Trophoblast cell (in vitro differentiated cells and primary cell): ENCODE data around the gene ANGPTL3.
"Not testable (repeated sequence)": the region's sequence is repeated elsewhere in the genome, so short reads cannot be mapped to it uniquely, and the experiment has no call there.

Experiments used
- DNase-seq, 2 donors: peaks; one replicate each; pipeline ENCODE4 v3.0.0-alpha.2; 2016
- H2AFZ ChIP-seq: 2 replicates; pipeline ENCODE4 v1.6.1; 2013; ENCODE audit warnings: low read length, moderate library complexity, mild to moderate bottlenecking; ENCODE audit not compliant: insufficient read depth, poor library complexity
- H2AK5ac ChIP-seq: 2 replicates; pipeline ENCODE4 v1.6.1; 2013; ENCODE audit warnings: mild to moderate bottlenecking, low read length
- H2BK120ac ChIP-seq: 2 replicates; pipeline ENCODE4 v1.6.1; 2013; ENCODE audit warnings: low read length, mild to moderate bottlenecking, moderate library complexity; ENCODE audit not compliant: insufficient read depth, poor library complexity
- H2BK12ac ChIP-seq: 2 replicates; pipeline ENCODE4 v1.6.1; 2013; ENCODE audit warnings: mild to moderate bottlenecking, low read length, moderate library complexity
- H2BK5ac ChIP-seq: 2 replicates; pipeline ENCODE4 v1.6.1; 2013; ENCODE audit warnings: low read length, low read depth, moderate library complexity, mild to moderate bottlenecking; ENCODE audit not compliant: poor library complexity
- H3K14ac ChIP-seq: 2 replicates; pipeline ENCODE4 v1.6.1; 2013; ENCODE audit warnings: mild to moderate bottlenecking, low read length
- H3K18ac ChIP-seq: 2 replicates; pipeline ENCODE4 v1.6.1; 2013; ENCODE audit warnings: mild to moderate bottlenecking, low read length
- H3K23ac ChIP-seq: 2 replicates; pipeline ENCODE4 v1.6.1; 2013; ENCODE audit warnings: low read length
- H3K27ac ChIP-seq: 2 replicates; pipeline ENCODE4 v1.5.1; 2013; ENCODE audit warnings: low read depth, mild to moderate bottlenecking, inconsistent platforms, low read length, moderate library complexity
- H3K27me3 ChIP-seq: 2 replicates; pipeline ENCODE4 v1.6.1; 2013; ENCODE audit warnings: inconsistent platforms, mild to moderate bottlenecking, low read length, moderate library complexity; ENCODE audit not compliant: insufficient read depth
- H3K36me3 ChIP-seq, 2 experiments: 1 replicate in 1 of 2; 2 replicates in 1 of 2; pipeline ENCODE4 v1.6.1; 2013; ENCODE audit warnings: low read length in 2 of 2, mild to moderate bottlenecking in 2 of 2, moderate library complexity in 1 of 2; ENCODE audit not compliant: insufficient read depth in 2 of 2, control insufficient read depth in 1 of 2
- H3K4ac ChIP-seq: 2 replicates; pipeline ENCODE4 v1.6.1; 2013; ENCODE audit warnings: low read depth, mild to moderate bottlenecking, low read length, moderate library complexity
- H3K4me1 ChIP-seq, 2 experiments: 1 replicate in 1 of 2; 2 replicates in 1 of 2; pipeline ENCODE4 v1.6.1; 2013; ENCODE audit warnings: low read length in 2 of 2, mild to moderate bottlenecking in 2 of 2, moderate library complexity in 1 of 2; ENCODE audit not compliant: insufficient read depth in 2 of 2, control insufficient read depth in 1 of 2
- H3K4me2 ChIP-seq: 2 replicates; pipeline ENCODE4 v1.6.1; 2013; ENCODE audit warnings: inconsistent platforms, mild to moderate bottlenecking, low read length, moderate library complexity
- H3K4me3 ChIP-seq: 2 replicates; pipeline ENCODE4 v1.5.1; 2013; ENCODE audit warnings: mild to moderate bottlenecking, low read depth, low read length, inconsistent platforms
- H3K79me1 ChIP-seq: one replicate; pipeline ENCODE4 v1.6.1; 2013; ENCODE audit warnings: low read length
- H3K79me2 ChIP-seq: 2 replicates; pipeline ENCODE4 v1.6.1; 2013; ENCODE audit warnings: low read length, mild to moderate bottlenecking; ENCODE audit not compliant: control insufficient read depth, insufficient read depth, poor library complexity
- H3K9ac ChIP-seq: 2 replicates; pipeline ENCODE4 v1.6.1; 2013; ENCODE audit warnings: mild to moderate bottlenecking, low read length
- H3K9me3 ChIP-seq: 2 replicates; pipeline ENCODE4 v1.6.1; 2013; ENCODE audit warnings: low read depth, mild to moderate bottlenecking, control low read depth, inconsistent platforms, low read length; ENCODE audit not compliant: insufficient read depth
- H4K12ac ChIP-seq: 2 replicates; pipeline ENCODE4 v1.6.1; 2013; ENCODE audit warnings: low read depth, mild to moderate bottlenecking, low read length, moderate library complexity
- H4K8ac ChIP-seq: 2 replicates; pipeline ENCODE4 v1.6.1; 2013; ENCODE audit warnings: low read depth, mild to moderate bottlenecking, low read length, moderate library complexity
- H4K91ac ChIP-seq: one replicate; pipeline ENCODE4 v1.6.1; 2013; ENCODE audit warnings: low read depth, mild to moderate bottlenecking, low read length, moderate library complexity
- WGBS: extraction: QIAGEN DNeasy Blood & Tissue Kit; methylation state at CpG from one replicate; pipeline ENCODE4 v1.1.7; 2013; ENCODE audit warnings: missing lambda C conversion rate; ENCODE audit not compliant: insufficient read length, insufficient coverage; ENCODE audit errors: extremely low coverage; 5-methylcytosine and 5-hydroxymethylcytosine counted together

Gene ANGPTL3

GRCh38 chr1:62608905-62609304 lies 11.6 kb downstream of the ANGPTL3 start:
- H4K8ac ChIP-seq, result no peak overlapping the region

GRCh38 chr1:62610588-62610987 lies 13.3 kb downstream of the ANGPTL3 start:
- not testable (repeated sequence) for H3K4ac ChIP-seq, H3K18ac ChIP-seq, H2AK5ac ChIP-seq

More at GRCh38 chr1:62608905-62609304, 11.6 kb downstream of the ANGPTL3 start:
- DNase-seq, result no peak
- Histone ChIP-seq H3K9ac (no peak overlapping the region), H3K36me3 (no peaks in the 10 kb centered on the region), H3K9me3 (no peaks in the 10 kb centered on the region), H3K27me3 (no peaks in the 10 kb centered on the region), H3K4me1 (no peaks in the 10 kb centered on the region), H3K23ac (no peak overlapping the region), H3K27ac (no peak overlapping the region), H3K4me3 (no peak overlapping the region), H4K91ac (no peak overlapping the region), H3K79me2 (no peaks in the 10 kb centered on the region), H2AK5ac (no peak overlapping the region), H2AFZ (no peak overlapping the region), H4K12ac (no peak overlapping the region), H3K4me2 (no peak overlapping the region), H2BK5ac (no peak overlapping the region), H2BK12ac (no peak overlapping the region), H3K4ac (no peak overlapping the region), H2BK120ac (no peak overlapping the region), H3K18ac (no peak overlapping the region), H3K14ac (no peak overlapping the region), H3K79me1 (no peaks in the 10 kb centered on the region)

GRCh38 chr1:62612770-62613169 lies 15.4 kb downstream of the ANGPTL3 start:
- Histone ChIP-seq H3K18ac (no peak overlapping the region), H3K27ac (no peak overlapping the region), H3K4me2 (no peak overlapping the region), H3K36me3 (no peaks in the 10 kb centered on the region), H3K9me3 (no peaks in the 10 kb centered on the region), H2BK5ac (no peak overlapping the region), H4K91ac (no peak overlapping the region), H3K9ac (no peak overlapping the region), H2AFZ (no peak overlapping the region), H3K27me3 (no peaks in the 10 kb centered on the region), H3K14ac (no peak overlapping the region), H3K23ac (no peak overlapping the region), H2BK12ac (no peak overlapping the region), H3K4me3 (no peak overlapping the region), H2AK5ac (no peak overlapping the region), H2BK120ac (no peak overlapping the region), H4K12ac (no peak overlapping the region), H4K8ac (no peak overlapping the region), H3K4ac (no peak overlapping the region), H3K79me2 (no peaks in the 10 kb centered on the region), H3K4me1 (no peaks in the 10 kb centered on the region), H3K79me1 (no peaks in the 10 kb centered on the region)
- peak in 1 of 2 donors; percentile 38 for DNase-seq
- no CpG with 5 or more reads among the region's 2 CpGs for WGBS

More at GRCh38 chr1:62610588-62610987, 13.3 kb downstream of the ANGPTL3 start:
- H3K23ac ChIP-seq, H3K14ac ChIP-seq, H3K4me3 ChIP-seq, H3K27me3 ChIP-seq, H2BK120ac ChIP-seq, H3K4me1 ChIP-seq, H2AFZ ChIP-seq, H2BK12ac ChIP-seq, H3K79me1 ChIP-seq, H3K79me2 ChIP-seq, H3K27ac ChIP-seq, H3K36me3 ChIP-seq, H3K4me2 ChIP-seq, H2BK5ac ChIP-seq, H4K91ac ChIP-seq, H4K8ac ChIP-seq, H3K9me3 ChIP-seq, H4K12ac ChIP-seq, DNase-seq, H3K9ac ChIP-seq: not testable (repeated sequence)
- WGBS, result no CpG with 5 or more reads among the region's 1 CpG

- Histone ChIP-seq H3K36me3 (no peaks in the 10 kb centered on the region), H3K9me3 (no peaks in the 10 kb centered on the region), H3K27me3 (no peaks in the 10 kb centered on the region), H3K4ac (no peak overlapping the region), H4K91ac (no peak overlapping the region), H2BK5ac (no peak overlapping the region), H3K4me2 (no peak overlapping the region), H4K8ac (no peak overlapping the region), H3K4me1 (no peaks in the 10 kb centered on the region), H2AK5ac (no peak overlapping the region), H3K79me1 (no peaks in the 10 kb centered on the region), H3K79me2 (no peaks in the 10 kb centered on the region), H3K9ac (no peak overlapping the region), H2BK120ac (no peak overlapping the region), H4K12ac (no peak overlapping the region), H3K23ac (no peak overlapping the region), H2BK12ac (no peak overlapping the region), H3K18ac (no peak overlapping the region), H3K4me3 (no peak overlapping the region), H3K27ac (no peak overlapping the region), H3K14ac (no peak overlapping the region), H2AFZ (no peak overlapping the region)
- WGBS, result no CpG with 5 or more reads among the region's 5 CpGs
- DNase-seq, result no peak
Observed at GRCh38 chr1:62613325-62613727, 16.0 kb downstream of the ANGPTL3 start.
